ENCODE results near the gene FNDC3B. TPM values are rescaled to one million over a fixed set of nuclear protein-coding genes. Genes with fewer than 3 reads are reported as not detected.

The FNDC3B gene
- total RNA-seq, 1 donor from 2014 or later: 204 TPM

- Mint-ChIP-seq H3K4me3 (ENCODE audit: unreplicated experiment) (no peak overlapping the region), H3K4me1 (ENCODE audit: unreplicated experiment) (no peaks in the 10 kb centered on the region), H3K27ac (ENCODE audit: unreplicated experiment) (no peak overlapping the region), H3K27me3 (ENCODE audit: unreplicated experiment) (peaks cover 2% of the 10 kb centered on the region), H3K9me3 (ENCODE audit: unreplicated experiment) (no peaks in the 10 kb centered on the region), H3K36me3 (ENCODE audit: low read depth, unreplicated experiment) (no peaks in the 10 kb centered on the region)
- DNase-seq (ENCODE audit: low spot score): no peak
- TF ChIP-seq CTCF (IDR thresholded peaks at IDR 0.05; ENCODE audit: unreplicated experiment): no peak
These were observed 375.9 kb downstream of the FNDC3B start for GRCh38 chr3:172415323-172415722.

GRCh38 chr3:172437713-172438112, 398.3 kb downstream of the FNDC3B start:
- no peak overlapping the region for H3K27ac Mint-ChIP-seq (ENCODE audit: unreplicated experiment)
- peaks cover 11% of the 10 kb centered on the region for H3K36me3 Mint-ChIP-seq (ENCODE audit: low read depth, unreplicated experiment)
- TF ChIP-seq CTCF (IDR thresholded peaks at IDR 0.05; ENCODE audit: unreplicated experiment): no peak

GRCh38 chr3:172438186-172438585, 398.8 kb downstream of the FNDC3B start:
- no peak for TF ChIP-seq CTCF (IDR thresholded peaks at IDR 0.05; ENCODE audit: unreplicated experiment)
- DNase-seq (ENCODE audit: low spot score): no peak
- Mint-ChIP-seq H3K4me1 (ENCODE audit: unreplicated experiment) (no peaks in the 10 kb centered on the region), H3K27me3 (ENCODE audit: unreplicated experiment) (no peaks in the 10 kb centered on the region), H3K4me3 (ENCODE audit: unreplicated experiment) (no peak overlapping the region), H3K9me3 (ENCODE audit: unreplicated experiment) (peaks cover 4% of the 10 kb centered on the region), H3K36me3 (ENCODE audit: low read depth, unreplicated experiment) (peaks cover 11% of the 10 kb centered on the region), H3K27ac (ENCODE audit: unreplicated experiment) (no peak overlapping the region)

More at GRCh38 chr3:172437713-172438112, 398.3 kb downstream of the FNDC3B start:
- Mint-ChIP-seq H3K4me1 (ENCODE audit: unreplicated experiment) (no peaks in the 10 kb centered on the region), H3K4me3 (ENCODE audit: unreplicated experiment) (no peak overlapping the region), H3K27me3 (ENCODE audit: unreplicated experiment) (no peaks in the 10 kb centered on the region), H3K9me3 (ENCODE audit: unreplicated experiment) (peaks cover 5% of the 10 kb centered on the region)
- DNase-seq (ENCODE audit: low spot score): no peak

- no peaks in the 10 kb centered on the region for H3K36me3 Mint-ChIP-seq (ENCODE audit: low read depth, unreplicated experiment)
- no peaks in the 10 kb centered on the region for H3K27me3 Mint-ChIP-seq (ENCODE audit: unreplicated experiment)
- no peak for DNase-seq (ENCODE audit: low spot score)
- no peak for TF ChIP-seq CTCF (IDR thresholded peaks at IDR 0.05; ENCODE audit: unreplicated experiment)
- no peak overlapping the region for H3K27ac Mint-ChIP-seq (ENCODE audit: unreplicated experiment)
- no peak overlapping the region for H3K4me3 Mint-ChIP-seq (ENCODE audit: unreplicated experiment)
- no peaks in the 10 kb centered on the region for H3K9me3 Mint-ChIP-seq (ENCODE audit: unreplicated experiment)
- no peaks in the 10 kb centered on the region for H3K4me1 Mint-ChIP-seq (ENCODE audit: unreplicated experiment)
These were observed 402.2 kb downstream of the FNDC3B start for GRCh38 chr3:172441581-172441980.

- Mint-ChIP-seq H3K9me3 (ENCODE audit: unreplicated experiment) (no peaks in the 10 kb centered on the region), H3K36me3 (ENCODE audit: low read depth, unreplicated experiment) (peaks cover 5% of the 10 kb centered on the region), H3K27ac (ENCODE audit: unreplicated experiment) (no peak overlapping the region), H3K4me1 (ENCODE audit: unreplicated experiment) (peaks cover 7% of the 10 kb centered on the region), H3K4me3 (ENCODE audit: unreplicated experiment) (no peak overlapping the region), H3K27me3 (ENCODE audit: unreplicated experiment) (peaks cover 7% of the 10 kb centered on the region)
- no peak for TF ChIP-seq CTCF (IDR thresholded peaks at IDR 0.05; ENCODE audit: unreplicated experiment)
- no peak for DNase-seq (ENCODE audit: low spot score)
These were observed 403.2 kb downstream of the FNDC3B start for GRCh38 chr3:172442606-172443005.

All from endothelial cell (in vitro differentiated cells).